Sigmoid colon (tissue), 4 donors: Measurements from ENCODE around the gene KRTAP21-3.

Experiments used
- POLR2A ChIP-seq, 2 donors: fragments of 450-650 bp; IDR thresholded peaks; one replicate each; pipeline ENCODE4 v1.6.1; 2016; ENCODE audit warnings: antibody characterized with exemption in 2 of 2, mild to moderate bottlenecking in 2 of 2, moderate library complexity in 2 of 2
- POLR2AphosphoS5 ChIP-seq, 4 donors: sonication (generic); formaldehyde crosslinking; IDR thresholded peaks; one replicate each; pipeline ENCODE4 v1.6.1; 2017; ENCODE audit warnings: antibody characterized with exemption in 4 of 4
- TF ChIP-seq, protein P1 (sequence below), 4 experiments: fragments of 450-650 bp in 3 of 4; fragments of 200-600 bp in 1 of 4; IDR thresholded peaks; one replicate each; pipeline ENCODE4 v1.5.1; 2016 to 2019; ENCODE audit warnings: antibody characterized with exemption in 4 of 4, mild to moderate bottlenecking in 3 of 4, moderate library complexity in 2 of 4

DNA sequence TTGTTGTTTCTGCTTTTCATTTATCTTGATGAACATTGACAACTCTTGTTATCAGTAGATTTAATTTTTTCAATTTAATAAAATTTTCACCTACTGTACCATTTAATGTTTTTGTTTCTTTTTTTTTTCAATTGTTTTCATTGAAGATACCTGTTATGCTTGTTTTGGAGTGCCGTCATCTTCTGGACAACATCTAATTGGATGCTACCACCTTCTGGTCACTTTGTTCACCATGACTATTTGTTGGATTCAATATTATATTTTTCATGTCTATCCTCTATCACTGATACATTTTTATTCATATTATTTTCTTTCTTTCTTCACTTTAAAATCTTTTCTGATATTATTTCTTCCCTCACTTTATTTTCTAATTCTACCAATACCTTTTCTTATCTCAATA lies 14.4 kb upstream of the KRTAP21-3 start:
- no peak for TF ChIP-seq POLR2AphosphoS5 (IDR thresholded peaks at IDR 0.05)
- TF ChIP-seq, protein P1, sequence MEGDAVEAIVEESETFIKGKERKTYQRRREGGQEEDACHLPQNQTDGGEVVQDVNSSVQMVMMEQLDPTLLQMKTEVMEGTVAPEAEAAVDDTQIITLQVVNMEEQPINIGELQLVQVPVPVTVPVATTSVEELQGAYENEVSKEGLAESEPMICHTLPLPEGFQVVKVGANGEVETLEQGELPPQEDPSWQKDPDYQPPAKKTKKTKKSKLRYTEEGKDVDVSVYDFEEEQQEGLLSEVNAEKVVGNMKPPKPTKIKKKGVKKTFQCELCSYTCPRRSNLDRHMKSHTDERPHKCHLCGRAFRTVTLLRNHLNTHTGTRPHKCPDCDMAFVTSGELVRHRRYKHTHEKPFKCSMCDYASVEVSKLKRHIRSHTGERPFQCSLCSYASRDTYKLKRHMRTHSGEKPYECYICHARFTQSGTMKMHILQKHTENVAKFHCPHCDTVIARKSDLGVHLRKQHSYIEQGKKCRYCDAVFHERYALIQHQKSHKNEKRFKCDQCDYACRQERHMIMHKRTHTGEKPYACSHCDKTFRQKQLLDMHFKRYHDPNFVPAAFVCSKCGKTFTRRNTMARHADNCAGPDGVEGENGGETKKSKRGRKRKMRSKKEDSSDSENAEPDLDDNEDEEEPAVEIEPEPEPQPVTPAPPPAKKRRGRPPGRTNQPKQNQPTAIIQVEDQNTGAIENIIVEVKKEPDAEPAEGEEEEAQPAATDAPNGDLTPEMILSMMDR (IDR thresholded peaks at IDR 0.05), result no peak
- TF ChIP-seq POLR2A (IDR thresholded peaks at IDR 0.05), result no peak
